Epithelial cell of esophagus (primary cell): ENCODE measurements around the gene MYRIP.
"Not testable (repeated sequence)": the region's sequence is repeated elsewhere in the genome, so short reads cannot be mapped to it uniquely, and the experiment has no call there.

Experiments used
- DNase-seq: peaks from one replicate; pipeline ENCODE4 v3.0.0; 2010; ENCODE audit warnings: low read depth
- H3K4me3 ChIP-seq: 2 replicates; pipeline ENCODE4 v1.5.1; 2011; ENCODE audit warnings: mild to moderate bottlenecking, low read length, control low read depth
- CTCF ChIP-seq: IDR thresholded peaks from 2 replicates; pipeline ENCODE4 v1.5.1; 2011; ENCODE audit warnings: low read depth, mild to moderate bottlenecking, low read length, control low read depth, inconsistent platforms; ENCODE audit not compliant: insufficient read depth; ENCODE audit errors: missing control alignments

Gene MYRIP

GRCh38 chr3:39812537-39812936, 3.1 kb downstream of the MYRIP start:
- H3K4me3 ChIP-seq, result no peak overlapping the region
- peak; percentile 35 for DNase-seq
- peak; percentile 55 for TF ChIP-seq CTCF

GRCh38 chr3:39814007-39814406, 4.6 kb downstream of the MYRIP start:
- H3K4me3 ChIP-seq, result no peak overlapping the region
- peak; percentile 5 for DNase-seq
- no peak for TF ChIP-seq CTCF

- H3K4me3 ChIP-seq, result no peak overlapping the region
- no peak for TF ChIP-seq CTCF
- DNase-seq, result no peak
Measured at GRCh38 chr3:39819899-39820298, 10.5 kb downstream of the MYRIP start.

- DNase-seq, H3K4me3 ChIP-seq: not testable (repeated sequence)
Measured at GRCh38 chr3:39833764-39834163, 24.4 kb downstream of the MYRIP start.

- H3K4me3 ChIP-seq, result no peak overlapping the region
- no peak for DNase-seq
- TF ChIP-seq CTCF, result no peak
Measured at GRCh38 chr3:39839484-39839883, 30.1 kb downstream of the MYRIP start.

GRCh38 chr3:39843440-39843839, 34.0 kb downstream of the MYRIP start:
- TF ChIP-seq CTCF, result no peak
- H3K4me3 ChIP-seq, result no peak overlapping the region

GRCh38 chr3:39848365-39848764, 39.0 kb downstream of the MYRIP start:
- no peak overlapping the region for H3K4me3 ChIP-seq
- peak; percentile 2 for DNase-seq
- no peak for TF ChIP-seq CTCF

More at GRCh38 chr3:39843440-39843839, 34.0 kb downstream of the MYRIP start:
- DNase-seq, result no peak

GRCh38 chr3:39849992-39850715, 40.7 kb downstream of the MYRIP start:
- no peak for TF ChIP-seq CTCF
- no peak for DNase-seq

More at GRCh38 chr3:39849992-39850715, 40.7 kb downstream of the MYRIP start:
- no peak overlapping the region for H3K4me3 ChIP-seq
